Ascending aorta (tissue), 2 donors: Measurements from ENCODE around the gene NECAB2. TPM values are rescaled to one million over a fixed set of nuclear protein-coding genes. Genes with fewer than 3 reads are reported as not detected.

ENCODE experiments used
- DNase-seq, 2 donors: peaks; one replicate each; pipeline ENCODE4 v3.0.0-alpha.2; 2019; ENCODE audit warnings: low spot score in 2 of 2
- H3K27ac ChIP-seq, 2 donors: fragments of 200-600 bp; sonication (generic); one replicate each; pipeline ENCODE4 v1.5.1; 2016 to 2017; ENCODE audit warnings: mild to moderate bottlenecking in 1 of 2
- H3K27me3 ChIP-seq: fragments of 200-600 bp; sonication (generic); one replicate; pipeline ENCODE4 v1.5.1; 2017
- H3K36me3 ChIP-seq, 2 donors: fragments of 200-600 bp; sonication (generic); one replicate each; pipeline ENCODE4 v1.5.1; 2016
- H3K4me1 ChIP-seq, 2 donors: fragments of 200-600 bp; sonication (generic); one replicate each; pipeline ENCODE4 v1.5.1; 2016 to 2017; ENCODE audit warnings: mild to moderate bottlenecking in 1 of 2
- H3K4me3 ChIP-seq, 2 donors: fragments of 200-600 bp; sonication (generic); one replicate each; pipeline ENCODE4 v1.5.1; 2016 to 2017; ENCODE audit warnings: mild to moderate bottlenecking in 1 of 2
- H3K9me3 ChIP-seq, 2 donors: fragments of 200-600 bp; sonication (generic); one replicate each; pipeline ENCODE4 v1.5.1; 2016
- intact Hi-C: fragments of 100-400 bp; cut with DNase I; formaldehyde crosslinking; loops from one replicate; pipeline ENCODE4 v1.15.1; 2023
- total RNA-seq: library from RNA; depleted of rRNA; stranded (reverse); fragments of >200 nt; gene quantifications from one replicate; pipeline ENCODE4 v1.1.0, GENCODE V29; 2016
- TF ChIP-seq, protein P1 (sequence below), 3 experiments: fragments of 200-600 bp in 2 of 3; fragments of 450-650 bp in 1 of 3; sonication (generic) in 2 of 3; IDR thresholded peaks; one replicate each; pipeline ENCODE4 v1.5.1; 2016 to 2019; ENCODE audit warnings: antibody characterized with exemption in 3 of 3, mild to moderate bottlenecking in 1 of 3, moderate library complexity in 1 of 3

NECAB2 gene
- not detected for total RNA-seq

- DNase-seq = no peak
- H3K36me3 ChIP-seq = peaks cover 8 to 16% of the 10 kb centered on the region in 2 donors
- intact Hi-C loops = no loop called here
- H3K4me1 ChIP-seq = peaks cover 0 to 3% of the 10 kb centered on the region in 2 donors
- peak within 1 kb of the TSS; percentile 53 to 60 for H3K4me3 ChIP-seq
- no peak within 1 kb of the TSS for H3K27ac ChIP-seq
- peaks cover 5% of the 10 kb centered on the region for H3K27me3 ChIP-seq
- no peaks in the 10 kb centered on the region for H3K9me3 ChIP-seq
- TF ChIP-seq, protein P1, sequence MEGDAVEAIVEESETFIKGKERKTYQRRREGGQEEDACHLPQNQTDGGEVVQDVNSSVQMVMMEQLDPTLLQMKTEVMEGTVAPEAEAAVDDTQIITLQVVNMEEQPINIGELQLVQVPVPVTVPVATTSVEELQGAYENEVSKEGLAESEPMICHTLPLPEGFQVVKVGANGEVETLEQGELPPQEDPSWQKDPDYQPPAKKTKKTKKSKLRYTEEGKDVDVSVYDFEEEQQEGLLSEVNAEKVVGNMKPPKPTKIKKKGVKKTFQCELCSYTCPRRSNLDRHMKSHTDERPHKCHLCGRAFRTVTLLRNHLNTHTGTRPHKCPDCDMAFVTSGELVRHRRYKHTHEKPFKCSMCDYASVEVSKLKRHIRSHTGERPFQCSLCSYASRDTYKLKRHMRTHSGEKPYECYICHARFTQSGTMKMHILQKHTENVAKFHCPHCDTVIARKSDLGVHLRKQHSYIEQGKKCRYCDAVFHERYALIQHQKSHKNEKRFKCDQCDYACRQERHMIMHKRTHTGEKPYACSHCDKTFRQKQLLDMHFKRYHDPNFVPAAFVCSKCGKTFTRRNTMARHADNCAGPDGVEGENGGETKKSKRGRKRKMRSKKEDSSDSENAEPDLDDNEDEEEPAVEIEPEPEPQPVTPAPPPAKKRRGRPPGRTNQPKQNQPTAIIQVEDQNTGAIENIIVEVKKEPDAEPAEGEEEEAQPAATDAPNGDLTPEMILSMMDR (IDR thresholded peaks at IDR 0.05) = peak; percentile 22 to 55 (median 53)
Measured at GRCh38 chr16:83967838-83968305, at the start of gene NECAB2. Gene NECAB2 (plus strand): TSS chr16:83968244. CDS start chr16:83968649, 405 bp downstream.

DNA sequence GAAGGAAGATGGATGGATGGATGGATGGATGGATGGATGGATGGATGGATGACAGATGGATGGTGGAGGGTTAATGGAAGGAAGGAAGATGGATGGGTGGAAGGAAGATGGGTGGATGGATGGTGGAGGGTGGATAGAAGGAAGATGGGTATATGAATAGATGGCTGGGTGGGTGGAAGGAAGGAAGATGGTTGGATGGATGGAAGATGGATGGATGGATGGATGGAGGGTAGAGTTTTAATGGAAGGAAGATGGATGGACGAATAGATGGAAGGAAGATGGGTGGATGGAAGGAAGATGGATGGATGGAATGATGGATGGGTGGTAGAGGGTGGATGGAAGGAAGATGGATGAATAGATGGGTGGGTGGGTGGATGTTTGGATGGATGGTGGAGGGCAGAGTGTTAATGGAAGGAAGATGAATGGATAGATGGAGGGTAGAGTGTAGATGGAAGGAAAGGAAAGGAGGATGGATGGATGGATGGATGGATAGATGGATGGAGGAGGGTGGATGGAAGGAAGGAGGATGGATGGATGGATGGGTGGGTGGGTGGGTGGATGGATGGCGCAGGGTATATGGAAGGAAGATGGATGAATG, 47.1 kb upstream of the NECAB2 start:
- TF ChIP-seq, protein P1 (IDR thresholded peaks at IDR 0.05) = no peak
- DNase-seq = no peak

GRCh38 chr16:83923581-83924365, 44.3 kb upstream of the NECAB2 start:
- Histone ChIP-seq H3K36me3 (peaks cover 15 to 24% of the 10 kb centered on the region in 2 donors), H3K4me1 (peaks cover 0 to 6% of the 10 kb centered on the region in 2 donors), H3K27me3 (no peaks in the 10 kb centered on the region), H3K9me3 (no peaks in the 10 kb centered on the region), H3K4me3 (no peak overlapping the region), H3K27ac (no peak overlapping the region)
- no peak for DNase-seq
- intact Hi-C loops = loop anchor here (10.0 kb wide), 1 partner anchor 261 kb away; the partner anchor contains the start of gene TAF1C
- TF ChIP-seq, protein P1 (IDR thresholded peaks at IDR 0.05) = no peak

More for the DNA sequence above, 47.1 kb upstream of the NECAB2 start:
- Histone ChIP-seq H3K36me3 (peaks cover 32 to 49% of the 10 kb centered on the region in 2 donors), H3K27ac (no peak overlapping the region), H3K9me3 (no peaks in the 10 kb centered on the region), H3K27me3 (no peaks in the 10 kb centered on the region), H3K4me1 (no peaks in the 10 kb centered on the region), H3K4me3 (no peak overlapping the region)
- intact Hi-C loops = loop anchor here (10.0 kb wide), 1 partner anchor 264 kb away; the partner anchor contains the start of gene TAF1C

- TF ChIP-seq, protein P1 (IDR thresholded peaks at IDR 0.05) = no peak
- Histone ChIP-seq H3K27me3 (no peaks in the 10 kb centered on the region), H3K27ac (no peak overlapping the region), H3K4me1 (peaks cover 0 to 6% of the 10 kb centered on the region in 2 donors), H3K9me3 (no peaks in the 10 kb centered on the region), H3K4me3 (no peak overlapping the region), H3K36me3 (peaks cover 6 to 19% of the 10 kb centered on the region in 2 donors)
- intact Hi-C loops = loop anchor here (10.0 kb wide), 1 partner anchor 260 kb away; the partner anchor contains the start of gene TAF1C
- no peak for DNase-seq
Measured at GRCh38 chr16:83924686-83925085, 43.4 kb upstream of the NECAB2 start.

DNA sequence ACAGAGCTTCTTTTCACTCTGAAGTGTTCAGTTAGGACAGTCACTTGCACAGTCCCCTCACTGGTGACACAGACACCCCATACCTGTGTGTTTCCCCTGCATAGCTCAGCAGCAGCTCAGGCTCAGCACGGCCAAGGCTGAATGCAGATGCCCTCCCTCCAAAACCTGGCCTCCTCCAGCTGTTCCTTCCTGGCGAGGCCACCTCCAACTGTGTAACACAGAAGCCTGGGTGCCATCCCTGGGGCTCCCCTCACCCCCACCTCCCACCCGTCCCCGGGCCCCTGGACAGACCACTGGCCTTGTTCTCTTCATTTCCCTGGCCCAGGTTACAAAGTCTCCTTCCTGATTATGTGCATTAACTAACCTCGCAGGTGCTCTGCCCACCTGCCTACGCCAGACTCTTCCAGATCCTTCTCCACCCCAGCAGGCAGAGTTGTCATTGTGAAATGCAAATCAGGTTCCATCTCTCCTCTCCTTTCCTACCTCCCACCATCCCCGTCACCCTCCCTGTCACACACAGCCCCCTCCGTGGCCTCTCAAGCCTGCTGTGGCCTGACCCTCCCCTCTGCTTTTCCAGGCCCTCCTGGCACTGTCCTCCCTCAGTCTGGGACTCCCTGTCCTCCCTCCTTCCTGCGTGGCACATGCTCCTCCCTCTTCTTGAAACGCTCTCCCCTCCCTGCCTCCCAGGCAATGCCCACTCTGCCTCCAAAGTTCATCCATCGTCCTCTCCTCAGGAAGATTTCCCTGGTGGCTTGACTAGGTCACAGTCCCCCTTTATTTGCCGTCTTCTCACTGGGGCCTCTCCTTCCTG, 42.7 kb upstream of the NECAB2 start:
- intact Hi-C loops = loop anchor here (10.0 kb wide), 1 partner anchor 260 kb away; the partner anchor contains the start of gene TAF1C
- H3K27me3 ChIP-seq = no peaks in the 10 kb centered on the region
- H3K36me3 ChIP-seq = peaks cover 0 to 14% of the 10 kb centered on the region in 2 donors
- no peaks in the 10 kb centered on the region for H3K9me3 ChIP-seq
- peaks cover 0 to 6% of the 10 kb centered on the region in 2 donors for H3K4me1 ChIP-seq
- H3K27ac ChIP-seq = no peak overlapping the region
- no peak for DNase-seq
- TF ChIP-seq, protein P1 (IDR thresholded peaks at IDR 0.05) = no peak
- H3K4me3 ChIP-seq = no peak overlapping the region
